WTC11 (cell line): ENCODE measurements around the gene MIS18BP1. TPM values are rescaled to one million over a fixed set of nuclear protein-coding genes. Genes with fewer than 3 reads are reported as not detected.

Experiments
- ATAC-seq: fragments of 200-7000 bp; cut with Tn5 transposase; 2 replicates; pipeline ENCODE4 v1.10.0; 2021; ENCODE audit warnings: mild to moderate bottlenecking, moderate library complexity
- CTCF ChIA-PET: fragments of 300-600 bp; sonication (Branson Sonifier 250); formaldehyde crosslinking; loops from one replicate; lab custom pipeline; 2021; ENCODE audit warnings: antibody characterized with exemption; lab: Charles Lee
- POLR2A ChIA-PET: fragments of 350-600 bp; sonication (Branson Sonifier 250); formaldehyde crosslinking; loops from one replicate; lab custom pipeline; 2021; ENCODE audit warnings: antibody characterized with exemption; lab: Charles Lee
- DNase-seq: peaks from one replicate; pipeline ENCODE4 v3.0.0; 2021; ENCODE audit warnings: low spot score
- H3K27ac Mint-ChIP-seq: 2 replicates; pipeline ENCODE4 v1.8.0; 2021; ENCODE audit warnings: mixed read lengths
- H3K27me3 Mint-ChIP-seq: 2 replicates; pipeline ENCODE4 v1.8.0; 2021; ENCODE audit warnings: low read depth, mild to moderate bottlenecking, moderate library complexity, mixed read lengths
- H3K36me3 Mint-ChIP-seq: 2 replicates; pipeline ENCODE4 v1.8.0; 2021; ENCODE audit warnings: mixed read lengths
- H3K4me1 Mint-ChIP-seq: 2 replicates; pipeline ENCODE4 v1.8.0; 2022; ENCODE audit warnings: mixed read lengths
- H3K4me3 Mint-ChIP-seq: 2 replicates; pipeline ENCODE4 v1.8.0; 2021; ENCODE audit warnings: mild to moderate bottlenecking, moderate library complexity, mixed read lengths
- H3K9me3 Mint-ChIP-seq: 2 replicates; pipeline ENCODE4 v1.8.0; 2021; ENCODE audit warnings: mixed read lengths
- ATF1 ChIP-seq: sonication (generic); formaldehyde crosslinking; IDR thresholded peaks from 2 replicates; pipeline ENCODE4 v1.8.1; 2023; ENCODE audit warnings: mild to moderate bottlenecking, moderate library complexity, missing genetic modification reagents
- CBFB ChIP-seq: sonication (generic); formaldehyde crosslinking; IDR thresholded peaks from 2 replicates; pipeline ENCODE4 v1.8.1; 2022; ENCODE audit warnings: mild to moderate bottlenecking, low read depth, missing genetic modification reagents
- CREB1 ChIP-seq: sonication (generic); formaldehyde crosslinking; IDR thresholded peaks from 2 replicates; pipeline ENCODE4 v1.8.0; 2023; ENCODE audit warnings: mild to moderate bottlenecking, missing genetic modification reagents
- ELF4 ChIP-seq: sonication (generic); formaldehyde crosslinking; IDR thresholded peaks from 2 replicates; pipeline ENCODE4 v1.8.1; 2022; ENCODE audit warnings: low read depth, mild to moderate bottlenecking, moderate library complexity, missing genetic modification reagents
- FOXJ3 ChIP-seq: sonication (generic); formaldehyde crosslinking; IDR thresholded peaks from 2 replicates; pipeline ENCODE4 v1.9.0; 2021; ENCODE audit warnings: missing genetic modification reagents, mild to moderate bottlenecking, borderline replicate concordance
- GTF2I ChIP-seq: fragments of 250-450 bp; sonication (Bioruptor Pico); conservative IDR thresholded peaks from 2 replicates; pipeline ENCODE4 v1.4.0; 2021; ENCODE audit warnings: mild to moderate bottlenecking
- NFE2L1 ChIP-seq: sonication (generic); formaldehyde crosslinking; IDR thresholded peaks from 2 replicates; pipeline ENCODE4 v1.8.1; 2023; ENCODE audit warnings: missing genetic modification reagents
- NR2C2 ChIP-seq: sonication (generic); formaldehyde crosslinking; IDR thresholded peaks from 2 replicates; pipeline ENCODE4 v1.8.0; 2022; ENCODE audit warnings: mild to moderate bottlenecking, missing genetic modification reagents
- NR3C1 ChIP-seq: sonication (generic); formaldehyde crosslinking; conservative IDR thresholded peaks from 2 replicates; pipeline ENCODE4 v1.8.1; 2023; ENCODE audit warnings: low read depth, mild to moderate bottlenecking, missing genetic modification reagents
- PRRX2 ChIP-seq: fragments of 250-450 bp; sonication (Bioruptor Pico); IDR thresholded peaks from 2 replicates; pipeline ENCODE4 v1.8.0; 2021; ENCODE audit warnings: mild to moderate bottlenecking
- ZNF232 ChIP-seq: sonication (generic); formaldehyde crosslinking; IDR thresholded peaks from 2 replicates; pipeline ENCODE4 v1.8.0; 2022; ENCODE audit warnings: mild to moderate bottlenecking, missing genetic modification reagents
- total RNA-seq: library from RNA; stranded (reverse); gene quantifications from 3 replicates; pipeline ENCODE4 v1.2.3, GENCODE V29; 2021
- TF ChIP-seq, protein P1 (sequence below): sonication (generic); formaldehyde crosslinking; conservative IDR thresholded peaks from 2 replicates; pipeline ENCODE4 v1.8.1; 2023; ENCODE audit warnings: mild to moderate bottlenecking, low read depth, missing genetic modification reagents, moderate library complexity
- TF ChIP-seq, protein P2 (sequence below): sonication (generic); formaldehyde crosslinking; IDR thresholded peaks from 2 replicates; pipeline ENCODE4 v1.8.0; 2022; ENCODE audit warnings: mild to moderate bottlenecking, missing genetic modification reagents
- TF ChIP-seq, protein P3 (sequence below): sonication (generic); formaldehyde crosslinking; IDR thresholded peaks from 2 replicates; pipeline ENCODE4 v1.8.0; 2023; ENCODE audit warnings: mild to moderate bottlenecking, missing genetic modification reagents
- TF ChIP-seq, protein P4 (sequence below): fragments of 250-450 bp; sonication (Bioruptor Pico); conservative IDR thresholded peaks from 2 replicates; pipeline ENCODE4 v1.9.0; 2021; ENCODE audit warnings: mild to moderate bottlenecking
- TF ChIP-seq, protein P5 (sequence below): fragments of 250-450 bp; sonication (Bioruptor Pico); IDR thresholded peaks from 2 replicates; pipeline ENCODE4 v1.8.0; 2021; ENCODE audit warnings: mild to moderate bottlenecking
- TF ChIP-seq, protein P6 (sequence below): sonication (generic); formaldehyde crosslinking; IDR thresholded peaks from 2 replicates; pipeline ENCODE4 v1.8.0; 2022; ENCODE audit warnings: mild to moderate bottlenecking, missing genetic modification reagents
- TF ChIP-seq, protein P7 (sequence below): sonication (generic); formaldehyde crosslinking; IDR thresholded peaks from 2 replicates; pipeline ENCODE4 v1.8.0; 2023; ENCODE audit warnings: missing genetic modification reagents
- TF ChIP-seq, protein P8 (sequence below): sonication (generic); formaldehyde crosslinking; conservative IDR thresholded peaks from 2 replicates; pipeline ENCODE4 v1.8.1; 2022; ENCODE audit warnings: mild to moderate bottlenecking, missing genetic modification reagents

The MIS18BP1 gene
- total RNA-seq, 1 experiment from 2014 or later, result 65.7 TPM

DNA sequence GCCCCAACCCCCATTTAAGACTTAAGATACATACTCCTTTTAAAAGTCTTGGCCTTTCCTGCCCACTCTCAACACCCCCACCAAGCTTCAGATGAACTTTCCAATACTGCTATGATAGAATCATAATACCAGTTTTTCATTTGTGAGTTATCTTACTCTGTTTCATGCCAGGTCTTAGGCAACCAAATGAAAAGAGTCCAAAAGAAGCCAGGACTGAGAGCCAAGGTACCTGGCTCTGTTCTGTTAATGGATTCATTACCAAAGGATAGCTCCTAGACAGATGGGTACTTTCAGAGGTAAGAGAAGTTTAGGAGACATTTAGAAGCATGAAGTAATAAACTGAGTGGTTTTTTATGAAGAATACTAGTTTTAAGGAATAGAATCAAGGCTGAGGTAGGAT, 83.1 kb downstream of the MIS18BP1 start:
- H3K4me3 Mint-ChIP-seq, result no peak overlapping the region
- H3K27ac Mint-ChIP-seq, result no peak overlapping the region
- H3K27me3 Mint-ChIP-seq, result no peaks in the 10 kb centered on the region
- no peaks in the 10 kb centered on the region for H3K9me3 Mint-ChIP-seq
- no peak for TF ChIP-seq GTF2I (CRISPR knock-in tag)
- TF ChIP-seq CREB1, result no peak
- no peak for TF ChIP-seq ELF4
- TF ChIP-seq, protein P1, sequence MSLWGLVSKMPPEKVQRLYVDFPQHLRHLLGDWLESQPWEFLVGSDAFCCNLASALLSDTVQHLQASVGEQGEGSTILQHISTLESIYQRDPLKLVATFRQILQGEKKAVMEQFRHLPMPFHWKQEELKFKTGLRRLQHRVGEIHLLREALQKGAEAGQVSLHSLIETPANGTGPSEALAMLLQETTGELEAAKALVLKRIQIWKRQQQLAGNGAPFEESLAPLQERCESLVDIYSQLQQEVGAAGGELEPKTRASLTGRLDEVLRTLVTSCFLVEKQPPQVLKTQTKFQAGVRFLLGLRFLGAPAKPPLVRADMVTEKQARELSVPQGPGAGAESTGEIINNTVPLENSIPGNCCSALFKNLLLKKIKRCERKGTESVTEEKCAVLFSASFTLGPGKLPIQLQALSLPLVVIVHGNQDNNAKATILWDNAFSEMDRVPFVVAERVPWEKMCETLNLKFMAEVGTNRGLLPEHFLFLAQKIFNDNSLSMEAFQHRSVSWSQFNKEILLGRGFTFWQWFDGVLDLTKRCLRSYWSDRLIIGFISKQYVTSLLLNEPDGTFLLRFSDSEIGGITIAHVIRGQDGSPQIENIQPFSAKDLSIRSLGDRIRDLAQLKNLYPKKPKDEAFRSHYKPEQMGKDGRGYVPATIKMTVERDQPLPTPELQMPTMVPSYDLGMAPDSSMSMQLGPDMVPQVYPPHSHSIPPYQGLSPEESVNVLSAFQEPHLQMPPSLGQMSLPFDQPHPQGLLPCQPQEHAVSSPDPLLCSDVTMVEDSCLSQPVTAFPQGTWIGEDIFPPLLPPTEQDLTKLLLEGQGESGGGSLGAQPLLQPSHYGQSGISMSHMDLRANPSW (CRISPR knock-in tag), result no peak
- TF ChIP-seq, protein P2, sequence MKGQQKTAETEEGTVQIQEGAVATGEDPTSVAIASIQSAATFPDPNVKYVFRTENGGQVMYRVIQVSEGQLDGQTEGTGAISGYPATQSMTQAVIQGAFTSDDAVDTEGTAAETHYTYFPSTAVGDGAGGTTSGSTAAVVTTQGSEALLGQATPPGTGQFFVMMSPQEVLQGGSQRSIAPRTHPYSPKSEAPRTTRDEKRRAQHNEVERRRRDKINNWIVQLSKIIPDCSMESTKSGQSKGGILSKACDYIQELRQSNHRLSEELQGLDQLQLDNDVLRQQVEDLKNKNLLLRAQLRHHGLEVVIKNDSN (CRISPR knock-in tag), result no peak
- no peak for TF ChIP-seq ATF1
- TF ChIP-seq PRRX2, result no peak
- no peak for TF ChIP-seq NR2C2 (CRISPR knock-in tag)
- no peak for TF ChIP-seq ZNF232 (CRISPR knock-in tag)
- TF ChIP-seq, protein P3, sequence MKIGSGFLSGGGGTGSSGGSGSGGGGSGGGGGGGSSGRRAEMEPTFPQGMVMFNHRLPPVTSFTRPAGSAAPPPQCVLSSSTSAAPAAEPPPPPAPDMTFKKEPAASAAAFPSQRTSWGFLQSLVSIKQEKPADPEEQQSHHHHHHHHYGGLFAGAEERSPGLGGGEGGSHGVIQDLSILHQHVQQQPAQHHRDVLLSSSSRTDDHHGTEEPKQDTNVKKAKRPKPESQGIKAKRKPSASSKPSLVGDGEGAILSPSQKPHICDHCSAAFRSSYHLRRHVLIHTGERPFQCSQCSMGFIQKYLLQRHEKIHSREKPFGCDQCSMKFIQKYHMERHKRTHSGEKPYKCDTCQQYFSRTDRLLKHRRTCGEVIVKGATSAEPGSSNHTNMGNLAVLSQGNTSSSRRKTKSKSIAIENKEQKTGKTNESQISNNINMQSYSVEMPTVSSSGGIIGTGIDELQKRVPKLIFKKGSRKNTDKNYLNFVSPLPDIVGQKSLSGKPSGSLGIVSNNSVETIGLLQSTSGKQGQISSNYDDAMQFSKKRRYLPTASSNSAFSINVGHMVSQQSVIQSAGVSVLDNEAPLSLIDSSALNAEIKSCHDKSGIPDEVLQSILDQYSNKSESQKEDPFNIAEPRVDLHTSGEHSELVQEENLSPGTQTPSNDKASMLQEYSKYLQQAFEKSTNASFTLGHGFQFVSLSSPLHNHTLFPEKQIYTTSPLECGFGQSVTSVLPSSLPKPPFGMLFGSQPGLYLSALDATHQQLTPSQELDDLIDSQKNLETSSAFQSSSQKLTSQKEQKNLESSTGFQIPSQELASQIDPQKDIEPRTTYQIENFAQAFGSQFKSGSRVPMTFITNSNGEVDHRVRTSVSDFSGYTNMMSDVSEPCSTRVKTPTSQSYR (CRISPR knock-in tag), result no peak
- no peak for TF ChIP-seq FOXJ3
- TF ChIP-seq, protein P4, sequence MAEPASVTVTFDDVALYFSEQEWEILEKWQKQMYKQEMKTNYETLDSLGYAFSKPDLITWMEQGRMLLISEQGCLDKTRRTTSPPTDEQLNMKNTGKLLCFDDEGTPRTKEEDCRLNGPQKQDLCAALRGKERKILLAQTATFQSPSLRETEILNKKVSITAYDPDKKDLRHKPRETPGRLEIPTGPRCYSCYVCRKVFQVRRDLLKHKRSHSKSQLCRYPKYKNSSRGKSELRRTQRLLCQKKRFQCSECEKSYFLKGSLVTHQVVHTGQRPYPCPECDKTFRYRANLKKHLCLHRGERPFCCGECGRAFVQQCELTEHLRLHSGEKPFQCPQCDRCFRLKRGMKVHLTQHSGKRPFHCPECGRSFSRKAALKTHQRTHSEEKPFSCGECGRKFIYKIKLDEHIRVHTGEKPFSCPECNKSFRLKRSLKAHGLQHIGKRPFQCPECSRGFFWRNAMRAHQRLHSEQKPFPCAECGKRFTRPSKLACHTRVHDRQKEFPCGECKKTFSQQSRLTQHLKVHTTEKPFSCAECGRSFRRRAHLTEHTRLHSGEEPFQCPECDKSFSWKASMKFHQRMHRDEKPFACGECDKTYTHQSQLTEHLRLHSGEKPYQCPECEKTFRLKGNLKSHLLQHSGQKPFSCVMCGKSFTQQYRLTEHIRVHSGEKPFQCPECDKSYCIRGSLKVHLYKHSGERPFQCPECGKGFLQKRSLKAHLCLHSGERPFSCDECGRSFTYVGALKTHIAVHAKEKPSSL, result no peak
- TF ChIP-seq NFE2L1 (CRISPR knock-in tag), result no peak
- TF ChIP-seq, protein P5, sequence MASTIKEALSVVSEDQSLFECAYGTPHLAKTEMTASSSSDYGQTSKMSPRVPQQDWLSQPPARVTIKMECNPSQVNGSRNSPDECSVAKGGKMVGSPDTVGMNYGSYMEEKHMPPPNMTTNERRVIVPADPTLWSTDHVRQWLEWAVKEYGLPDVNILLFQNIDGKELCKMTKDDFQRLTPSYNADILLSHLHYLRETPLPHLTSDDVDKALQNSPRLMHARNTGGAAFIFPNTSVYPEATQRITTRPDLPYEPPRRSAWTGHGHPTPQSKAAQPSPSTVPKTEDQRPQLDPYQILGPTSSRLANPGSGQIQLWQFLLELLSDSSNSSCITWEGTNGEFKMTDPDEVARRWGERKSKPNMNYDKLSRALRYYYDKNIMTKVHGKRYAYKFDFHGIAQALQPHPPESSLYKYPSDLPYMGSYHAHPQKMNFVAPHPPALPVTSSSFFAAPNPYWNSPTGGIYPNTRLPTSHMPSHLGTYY (CRISPR knock-in tag), result no peak
- TF ChIP-seq, protein P6, sequence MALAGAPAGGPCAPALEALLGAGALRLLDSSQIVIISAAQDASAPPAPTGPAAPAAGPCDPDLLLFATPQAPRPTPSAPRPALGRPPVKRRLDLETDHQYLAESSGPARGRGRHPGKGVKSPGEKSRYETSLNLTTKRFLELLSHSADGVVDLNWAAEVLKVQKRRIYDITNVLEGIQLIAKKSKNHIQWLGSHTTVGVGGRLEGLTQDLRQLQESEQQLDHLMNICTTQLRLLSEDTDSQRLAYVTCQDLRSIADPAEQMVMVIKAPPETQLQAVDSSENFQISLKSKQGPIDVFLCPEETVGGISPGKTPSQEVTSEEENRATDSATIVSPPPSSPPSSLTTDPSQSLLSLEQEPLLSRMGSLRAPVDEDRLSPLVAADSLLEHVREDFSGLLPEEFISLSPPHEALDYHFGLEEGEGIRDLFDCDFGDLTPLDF (CRISPR knock-in tag), result no peak
- TF ChIP-seq, protein P7, sequence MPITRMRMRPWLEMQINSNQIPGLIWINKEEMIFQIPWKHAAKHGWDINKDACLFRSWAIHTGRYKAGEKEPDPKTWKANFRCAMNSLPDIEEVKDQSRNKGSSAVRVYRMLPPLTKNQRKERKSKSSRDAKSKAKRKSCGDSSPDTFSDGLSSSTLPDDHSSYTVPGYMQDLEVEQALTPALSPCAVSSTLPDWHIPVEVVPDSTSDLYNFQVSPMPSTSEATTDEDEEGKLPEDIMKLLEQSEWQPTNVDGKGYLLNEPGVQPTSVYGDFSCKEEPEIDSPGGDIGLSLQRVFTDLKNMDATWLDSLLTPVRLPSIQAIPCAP, result no peak
- TF ChIP-seq CBFB (CRISPR knock-in tag), result no peak
- TF ChIP-seq, protein P8, sequence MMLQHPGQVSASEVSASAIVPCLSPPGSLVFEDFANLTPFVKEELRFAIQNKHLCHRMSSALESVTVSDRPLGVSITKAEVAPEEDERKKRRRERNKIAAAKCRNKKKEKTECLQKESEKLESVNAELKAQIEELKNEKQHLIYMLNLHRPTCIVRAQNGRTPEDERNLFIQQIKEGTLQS (CRISPR knock-in tag), result no peak
- no peak for TF ChIP-seq NR3C1 (CRISPR knock-in tag)
- ChIA-PET CTCF (interaction anchor here (0.8 kb wide), 1 partner anchor 257 kb away, joined by 3 read pairs; no protein-coding TSS in a partner anchor), POLR2A (no interaction called here)
- DNase-seq, result no peak
- no peak for ATAC-seq
- H3K36me3 Mint-ChIP-seq, result peaks cover 6% of the 10 kb centered on the region; the same call in 1 of the 2 replicates
- H3K4me1 Mint-ChIP-seq, result no peaks in the 10 kb centered on the region
